Measurements from ENCODE around the gene CEP164. TPM values are rescaled to one million over a fixed set of nuclear protein-coding genes. Genes with fewer than 3 reads are reported as not detected.

The CEP164 gene
- total and polyA plus RNA-seq, 9 of the 15 experiments (the other 6 are each of a cell fraction or from before 2014, with no cell fraction given), result 2.1 to 16.5 (median 10.4) TPM

DNA sequence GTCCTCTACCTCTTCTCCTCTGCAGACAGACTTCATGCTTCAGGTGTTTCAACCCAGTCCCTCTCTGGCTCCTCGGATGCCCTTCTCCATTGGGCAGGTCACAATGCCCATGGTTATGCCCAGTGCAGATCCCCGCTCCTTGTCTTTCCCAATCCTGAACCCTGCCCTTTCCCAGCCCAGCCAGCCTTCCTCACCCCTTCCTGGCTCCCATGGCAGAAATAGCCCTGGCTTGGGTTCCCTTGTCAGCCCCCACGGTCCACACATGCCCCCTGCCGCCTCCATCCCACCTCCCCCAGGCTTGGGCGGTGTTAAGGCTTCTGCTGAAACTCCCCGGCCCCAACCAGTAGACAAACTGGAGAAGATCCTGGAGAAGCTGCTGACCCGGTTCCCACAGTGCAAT, 45.8 kb upstream of the CEP164 start:
- no peak overlapping the region for H3K4me2 ChIP-seq (ENCODE audit: insufficient read depth, low read length)
- H3K27ac ChIP-seq (ENCODE audit: extremely low read depth, low read depth, low read length), result no peak overlapping the region
- H3K27me3 ChIP-seq (ENCODE audit: control insufficient read depth in 2 of 2, insufficient read depth in 2 of 2, low read length in 2 of 2), result no peaks in the 10 kb centered on the region
- H3K4me1 ChIP-seq (replicated peaks in 1 of 2; ENCODE audit: control insufficient read depth in 2 of 2, insufficient read depth in 2 of 2, low read length in 2 of 2), result peaks cover 0 to 5% of the 10 kb centered on the region in 2 experiments; a peak in 3 of 5 replicates
- ATAC-seq (no peak), DNase-seq (ENCODE audit: extremely low read depth in 1 of 4, low spot score in 3 of 4) (no peak), FAIRE-seq (no peak)
- peaks cover 57% of the 10 kb centered on the region for H3K36me3 ChIP-seq (ENCODE audit: control insufficient read depth, insufficient read depth, low read length)
- intact Hi-C loops (cut with micrococcal nuclease), result no loop called here
- TF ChIP-seq FOXM1 (IDR thresholded peaks at IDR 0.05; ENCODE audit: low read depth), result no peak
- no peak for TF ChIP-seq FOXM1 (CRISPR knock-in tag; IDR thresholded peaks at IDR 0.05; ENCODE audit: low read depth)
- no peak for TF ChIP-seq ILK (tag; IDR thresholded peaks at IDR 0.05; ENCODE audit: borderline replicate concordance, low read depth)
- TF ChIP-seq NR1H2 (CRISPR knock-in tag; IDR thresholded peaks at IDR 0.05), result no peak
- TF ChIP-seq ZNF324 (CRISPR knock-in tag; IDR thresholded peaks at IDR 0.05), result no peak
- TF ChIP-seq, protein P1, sequence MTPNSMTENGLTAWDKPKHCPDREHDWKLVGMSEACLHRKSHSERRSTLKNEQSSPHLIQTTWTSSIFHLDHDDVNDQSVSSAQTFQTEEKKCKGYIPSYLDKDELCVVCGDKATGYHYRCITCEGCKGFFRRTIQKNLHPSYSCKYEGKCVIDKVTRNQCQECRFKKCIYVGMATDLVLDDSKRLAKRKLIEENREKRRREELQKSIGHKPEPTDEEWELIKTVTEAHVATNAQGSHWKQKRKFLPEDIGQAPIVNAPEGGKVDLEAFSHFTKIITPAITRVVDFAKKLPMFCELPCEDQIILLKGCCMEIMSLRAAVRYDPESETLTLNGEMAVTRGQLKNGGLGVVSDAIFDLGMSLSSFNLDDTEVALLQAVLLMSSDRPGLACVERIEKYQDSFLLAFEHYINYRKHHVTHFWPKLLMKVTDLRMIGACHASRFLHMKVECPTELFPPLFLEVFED (CRISPR knock-in tag; conservative IDR thresholded peaks at IDR 0.05), result no peak
- no peak for TF ChIP-seq PHF8 (IDR thresholded peaks at IDR 0.05; ENCODE audit: borderline replicate concordance, low read length)
- TF ChIP-seq NUFIP1 (IDR thresholded peaks at IDR 0.05; ENCODE audit: partially characterized antibody), result no peak
- TF ChIP-seq ZNF551 (CRISPR knock-in tag; IDR thresholded peaks at IDR 0.05), result no peak
- TF ChIP-seq MIER1 (IDR thresholded peaks at IDR 0.05; ENCODE audit: low read depth), result no peak
- TF ChIP-seq, protein P2, sequence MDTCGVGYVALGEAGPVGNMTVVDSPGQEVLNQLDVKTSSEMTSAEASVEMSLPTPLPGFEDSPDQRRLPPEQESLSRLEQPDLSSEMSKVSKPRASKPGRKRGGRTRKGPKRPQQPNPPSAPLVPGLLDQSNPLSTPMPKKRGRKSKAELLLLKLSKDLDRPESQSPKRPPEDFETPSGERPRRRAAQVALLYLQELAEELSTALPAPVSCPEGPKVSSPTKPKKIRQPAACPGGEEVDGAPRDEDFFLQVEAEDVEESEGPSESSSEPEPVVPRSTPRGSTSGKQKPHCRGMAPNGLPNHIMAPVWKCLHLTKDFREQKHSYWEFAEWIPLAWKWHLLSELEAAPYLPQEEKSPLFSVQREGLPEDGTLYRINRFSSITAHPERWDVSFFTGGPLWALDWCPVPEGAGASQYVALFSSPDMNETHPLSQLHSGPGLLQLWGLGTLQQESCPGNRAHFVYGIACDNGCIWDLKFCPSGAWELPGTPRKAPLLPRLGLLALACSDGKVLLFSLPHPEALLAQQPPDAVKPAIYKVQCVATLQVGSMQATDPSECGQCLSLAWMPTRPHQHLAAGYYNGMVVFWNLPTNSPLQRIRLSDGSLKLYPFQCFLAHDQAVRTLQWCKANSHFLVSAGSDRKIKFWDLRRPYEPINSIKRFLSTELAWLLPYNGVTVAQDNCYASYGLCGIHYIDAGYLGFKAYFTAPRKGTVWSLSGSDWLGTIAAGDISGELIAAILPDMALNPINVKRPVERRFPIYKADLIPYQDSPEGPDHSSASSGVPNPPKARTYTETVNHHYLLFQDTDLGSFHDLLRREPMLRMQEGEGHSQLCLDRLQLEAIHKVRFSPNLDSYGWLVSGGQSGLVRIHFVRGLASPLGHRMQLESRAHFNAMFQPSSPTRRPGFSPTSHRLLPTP (IDR thresholded peaks at IDR 0.05; ENCODE audit: borderline replicate concordance, extremely low read depth, insufficient read length), result no peak
- 76% methylated on average over 6 of the region's 7 CpGs for WGBS (ENCODE audit: insufficient coverage, low coverage, missing lambda C conversion rate)
- H3K4me3 ChIP-seq, result no peak overlapping the region
- BruUV-seq (replicated peaks), result TSS peak; percentile 54
- ChIA-PET CTCF (ENCODE audit: low intra/inter-chr PET ratio) (no interaction called here), POLR2A (no interaction called here)
- no peaks in the 10 kb centered on the region for H3K79me2 ChIP-seq (ENCODE audit: control insufficient read depth, insufficient read depth, low read length)
- H4K20me1 ChIP-seq (replicated peaks; ENCODE audit: control insufficient read depth, insufficient read depth, low read length), result peaks cover 3% of the 10 kb centered on the region; the same call in 1 of the 2 replicates
- no peak overlapping the region for H3K9ac ChIP-seq (ENCODE audit: insufficient read depth in 1 of 2, low read depth in 2 of 2, low read length in 2 of 2)
- no peaks in the 10 kb centered on the region for H3K9me3 ChIP-seq (replicated peaks; ENCODE audit: control insufficient read depth, insufficient read depth, low read depth, low read length)
- in situ Hi-C loops (cut with MboI), result no loop called here
- no peak overlapping the region for H2AFZ ChIP-seq (ENCODE audit: low read depth, low read length)
- H3K9me1 ChIP-seq (ENCODE audit: control insufficient read depth, insufficient read depth, low read length), result no peaks in the 10 kb centered on the region
